Retinal pigment epithelial cell (primary cell): ENCODE measurements around the gene ZNF500.

Experiments used
- DNase-seq: peaks from one replicate; pipeline ENCODE4 v3.0.0-alpha.2; 2010; ENCODE audit warnings: low read depth
- H3K4me3 ChIP-seq: 2 replicates; pipeline ENCODE4 v1.5.1; 2011; ENCODE audit warnings: mild to moderate bottlenecking, low read length, control low read depth, moderate library complexity
- TF ChIP-seq, protein P1 (sequence below): conservative IDR thresholded peaks from 2 replicates; pipeline ENCODE4 v1.5.1; 2011; ENCODE audit warnings: low read depth, low read length, control low read depth, inconsistent platforms

Gene ZNF500

DNA sequence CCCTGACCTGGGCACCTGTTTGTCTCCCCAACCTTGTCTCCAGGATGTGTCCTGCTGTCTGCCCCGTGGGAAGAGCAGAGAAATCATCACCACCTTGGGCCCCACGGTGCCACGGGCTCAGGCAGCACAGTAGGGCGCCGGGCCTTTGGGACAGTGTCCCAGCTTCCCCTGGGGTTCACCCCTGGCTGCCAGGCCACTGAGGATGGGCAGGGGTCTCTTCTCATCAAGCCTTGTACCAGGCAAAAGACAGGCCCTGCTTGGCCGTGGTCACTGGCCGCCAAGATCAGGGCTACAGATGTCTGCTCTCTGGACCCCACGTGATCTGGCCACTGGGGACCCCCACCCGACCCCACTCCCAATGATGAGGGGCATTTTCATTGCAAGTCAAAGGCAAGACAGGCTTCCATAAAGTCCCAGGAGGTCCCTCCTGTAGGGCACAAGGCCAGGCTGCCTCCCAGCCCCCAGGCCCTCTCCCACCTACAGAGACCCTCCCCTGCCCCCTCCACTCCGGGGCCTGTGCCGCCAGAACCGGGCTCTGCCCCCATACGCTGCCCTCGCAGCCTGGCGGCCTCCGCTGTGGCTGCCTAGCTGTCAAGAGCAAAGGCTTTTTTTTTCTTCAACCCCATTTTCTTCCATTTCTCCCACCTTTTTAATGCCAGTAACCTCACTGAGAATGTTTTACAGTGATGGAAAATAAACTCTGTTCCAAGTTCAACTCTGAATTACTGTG is 18.1 kb downstream of the ZNF500 start:
- DNase-seq = no peak
- H3K4me3 ChIP-seq = no peak overlapping the region
- TF ChIP-seq, protein P1, sequence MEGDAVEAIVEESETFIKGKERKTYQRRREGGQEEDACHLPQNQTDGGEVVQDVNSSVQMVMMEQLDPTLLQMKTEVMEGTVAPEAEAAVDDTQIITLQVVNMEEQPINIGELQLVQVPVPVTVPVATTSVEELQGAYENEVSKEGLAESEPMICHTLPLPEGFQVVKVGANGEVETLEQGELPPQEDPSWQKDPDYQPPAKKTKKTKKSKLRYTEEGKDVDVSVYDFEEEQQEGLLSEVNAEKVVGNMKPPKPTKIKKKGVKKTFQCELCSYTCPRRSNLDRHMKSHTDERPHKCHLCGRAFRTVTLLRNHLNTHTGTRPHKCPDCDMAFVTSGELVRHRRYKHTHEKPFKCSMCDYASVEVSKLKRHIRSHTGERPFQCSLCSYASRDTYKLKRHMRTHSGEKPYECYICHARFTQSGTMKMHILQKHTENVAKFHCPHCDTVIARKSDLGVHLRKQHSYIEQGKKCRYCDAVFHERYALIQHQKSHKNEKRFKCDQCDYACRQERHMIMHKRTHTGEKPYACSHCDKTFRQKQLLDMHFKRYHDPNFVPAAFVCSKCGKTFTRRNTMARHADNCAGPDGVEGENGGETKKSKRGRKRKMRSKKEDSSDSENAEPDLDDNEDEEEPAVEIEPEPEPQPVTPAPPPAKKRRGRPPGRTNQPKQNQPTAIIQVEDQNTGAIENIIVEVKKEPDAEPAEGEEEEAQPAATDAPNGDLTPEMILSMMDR = no peak

DNA sequence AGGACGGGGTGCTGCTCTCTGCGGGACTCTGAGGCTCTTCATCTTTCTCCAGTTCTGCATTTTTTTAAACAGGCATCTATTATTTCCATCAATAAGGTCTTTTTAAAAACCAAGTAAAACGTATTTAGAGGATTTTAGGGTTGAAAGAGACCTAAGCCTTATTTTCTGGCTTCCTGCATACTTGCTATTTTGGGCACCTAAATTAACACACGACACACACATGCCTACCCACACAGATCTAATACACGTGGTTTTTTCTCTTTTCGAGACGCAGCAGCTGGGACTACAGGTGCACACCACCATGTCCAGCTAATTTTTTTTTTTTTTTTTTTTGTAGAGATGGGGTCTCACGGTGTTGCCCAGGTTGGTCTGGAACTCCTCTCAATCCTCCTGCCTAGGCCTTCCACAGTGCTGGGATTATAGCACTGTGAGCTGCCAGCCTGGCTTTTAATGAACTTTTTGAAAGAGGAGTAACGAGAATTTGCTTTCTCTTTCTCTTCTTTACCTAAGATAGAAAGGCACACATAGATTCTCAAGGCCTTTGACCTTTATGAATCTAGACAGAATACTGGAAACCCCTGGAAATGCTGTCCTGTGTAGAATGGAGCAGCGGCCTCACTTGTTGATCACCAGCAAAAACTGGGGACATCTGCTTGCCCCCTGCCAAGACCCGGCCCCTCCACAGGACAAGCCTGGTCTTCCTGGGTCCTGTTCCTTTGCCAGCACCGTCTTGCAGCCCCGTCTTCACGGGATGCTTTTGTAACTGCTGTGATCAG is 18.9 kb downstream of the ZNF500 start:
- H3K4me3 ChIP-seq = no peak overlapping the region
- no peak for DNase-seq
- TF ChIP-seq, protein P1 = no peak

GRCh38 chr16:4746991-4747574 is 19.9 kb downstream of the ZNF500 start:
- no peak for DNase-seq
- no peak overlapping the region for H3K4me3 ChIP-seq
- TF ChIP-seq, protein P1 = no peak

GRCh38 chr16:4746215-4746614 is 20.7 kb downstream of the ZNF500 start:
- TF ChIP-seq, protein P1 = no peak
- DNase-seq = no peak
- no peak overlapping the region for H3K4me3 ChIP-seq

DNA sequence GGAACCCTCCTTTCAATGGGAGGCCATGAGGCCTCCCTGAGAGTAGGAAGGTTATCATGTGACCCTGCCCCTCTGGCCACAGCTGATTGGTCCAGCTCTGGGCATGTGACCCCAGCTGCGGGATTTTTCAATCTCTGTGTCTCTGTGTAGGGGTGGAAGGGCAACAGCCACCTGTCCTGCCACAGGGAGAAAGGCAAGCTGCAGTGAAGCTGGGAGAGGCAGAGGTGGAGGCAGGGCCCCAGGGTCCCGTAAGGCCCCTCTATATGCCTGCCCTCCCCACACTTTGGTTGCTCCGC is 21.7 kb downstream of the ZNF500 start:
- no peak for DNase-seq
- H3K4me3 ChIP-seq = no peak overlapping the region
- TF ChIP-seq, protein P1 = no peak

- no peak for DNase-seq
- TF ChIP-seq, protein P1 = no peak
- H3K4me3 ChIP-seq = no peak overlapping the region
Observed at GRCh38 chr16:4744555-4745273, 22.2 kb downstream of the ZNF500 start.
